ENCODE data around the gene DNER.

DNA sequence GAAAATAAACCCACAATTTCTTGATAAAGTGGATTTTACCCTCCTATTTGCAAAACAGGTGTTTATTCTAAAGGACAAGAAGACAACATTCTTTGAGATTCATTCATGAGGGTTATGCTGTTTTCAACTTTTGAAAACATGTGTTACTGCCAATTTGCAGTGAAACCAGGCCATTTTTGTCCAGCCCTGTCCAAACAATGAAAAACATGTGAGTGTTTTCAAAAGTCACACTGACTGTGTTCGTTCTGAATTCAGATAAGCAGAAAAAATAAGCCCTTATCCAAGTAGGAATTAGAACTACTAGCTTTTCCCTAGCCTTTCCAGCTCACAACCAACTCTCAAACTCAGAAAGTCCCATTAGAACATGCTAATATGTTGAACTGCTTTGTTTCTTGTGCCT is 295.2 kb downstream of the DNER start:
- TF ChIP-seq CTCF (conservative IDR thresholded peaks at IDR 0.05; ENCODE audit: low read length) (no peak), EZH2phosphoT487 (IDR thresholded peaks at IDR 0.05; ENCODE audit: borderline replicate concordance) (no peak)

Data from Loucy (cell line).